Activated CD8-positive, alpha-beta memory T cell treated with anti-CD3 and anti-CD28 coated beads, Interleukin-2, amount 50 U/mL, for 24 hours (primary cell): ENCODE results near the gene ANKRD31.

Experiments used
- DNase-seq: peaks from one replicate; pipeline ENCODE4 v3.0.0-alpha.2; 2020; ENCODE audit errors: extremely low read depth

The ANKRD31 gene

DNA sequence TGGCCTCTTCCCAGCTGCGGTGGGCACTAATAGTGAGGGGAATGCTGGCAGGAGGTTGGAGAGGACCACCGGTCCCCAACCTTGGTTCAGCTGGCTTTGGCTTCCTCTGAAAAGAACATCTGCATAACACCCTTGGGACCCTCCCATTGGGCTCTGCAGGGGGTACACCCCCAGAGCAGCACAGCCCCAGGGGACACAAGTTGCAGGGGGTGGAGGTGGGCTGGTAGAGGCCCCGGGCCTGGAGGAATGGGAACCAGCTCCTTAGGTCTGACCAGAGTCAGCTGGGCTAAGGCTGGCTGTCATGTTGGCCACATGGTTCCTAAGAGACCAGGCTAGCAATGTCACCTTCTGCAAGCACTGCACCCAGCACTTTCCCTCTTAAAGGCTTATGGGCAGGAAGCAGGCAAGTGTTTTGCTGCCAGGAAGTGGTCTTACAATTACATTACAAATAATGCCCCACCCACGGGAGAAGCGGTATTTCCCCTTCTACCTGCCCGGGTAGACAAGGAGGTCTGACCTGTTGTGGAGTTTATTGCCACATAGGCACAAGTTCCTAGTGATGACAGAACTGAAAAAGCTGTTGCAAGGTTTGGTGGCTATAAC, 202.4 kb downstream of the ANKRD31 start:
- DNase-seq, result no peak

DNA sequence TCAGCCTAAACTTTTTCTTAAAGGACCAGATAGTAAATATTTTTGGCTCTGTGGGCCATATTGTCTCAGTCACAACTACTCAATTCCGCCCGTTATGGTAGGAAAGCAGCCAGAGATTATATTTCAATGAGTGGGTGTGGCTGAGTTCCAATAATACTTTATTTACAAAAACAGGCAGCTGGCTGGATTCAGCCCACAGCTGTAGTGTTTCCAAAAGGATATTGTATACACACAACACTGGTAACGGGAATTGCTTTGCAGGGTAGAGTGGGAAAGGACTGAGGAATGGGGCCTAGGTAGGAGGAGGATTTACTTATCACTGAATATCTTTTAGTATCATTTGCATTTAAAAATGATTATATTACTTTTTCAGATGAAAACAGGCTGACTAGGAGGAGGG, 205.3 kb downstream of the ANKRD31 start:
- no peak for DNase-seq

- DNase-seq, result no peak
Measured at GRCh38 chr5:75028090-75028489, 208.6 kb downstream of the ANKRD31 start.

DNA sequence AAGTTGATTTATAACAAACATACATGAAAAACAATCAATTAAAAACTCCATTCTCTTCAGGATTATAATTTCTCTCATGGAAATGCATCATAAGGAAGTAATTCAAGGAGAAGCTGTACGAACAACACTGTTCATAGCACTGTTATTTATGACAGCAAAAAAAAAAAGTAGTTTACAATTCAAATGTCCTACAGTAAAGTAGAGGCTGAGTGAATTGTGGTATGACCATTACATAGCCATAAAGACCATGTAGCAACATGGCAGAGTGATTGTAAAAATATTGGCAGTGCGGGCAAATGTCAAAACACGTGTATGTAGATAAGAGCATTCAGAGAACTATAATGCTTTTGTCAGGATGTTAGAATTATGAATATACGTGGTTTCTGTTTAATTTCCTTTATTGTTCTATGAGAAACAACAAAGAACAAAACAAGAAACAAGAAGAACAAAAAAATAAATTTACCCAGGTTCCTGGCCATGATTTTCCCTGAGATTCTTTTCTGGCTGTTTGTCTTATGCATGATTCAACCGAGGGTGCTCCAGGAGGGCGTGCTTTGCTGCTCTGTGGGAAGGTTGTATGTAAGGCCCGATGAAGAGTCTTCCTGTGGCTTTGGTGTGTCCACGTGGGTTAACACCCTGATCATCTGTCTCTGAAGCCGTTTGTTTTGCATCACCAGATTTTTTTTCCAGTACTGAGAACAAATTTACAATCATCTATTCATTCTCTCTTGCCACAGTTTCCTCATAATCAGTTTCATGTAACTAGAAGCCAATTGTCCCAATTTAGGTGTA, 213.1 kb downstream of the ANKRD31 start:
- DNase-seq, result no peak

DNA sequence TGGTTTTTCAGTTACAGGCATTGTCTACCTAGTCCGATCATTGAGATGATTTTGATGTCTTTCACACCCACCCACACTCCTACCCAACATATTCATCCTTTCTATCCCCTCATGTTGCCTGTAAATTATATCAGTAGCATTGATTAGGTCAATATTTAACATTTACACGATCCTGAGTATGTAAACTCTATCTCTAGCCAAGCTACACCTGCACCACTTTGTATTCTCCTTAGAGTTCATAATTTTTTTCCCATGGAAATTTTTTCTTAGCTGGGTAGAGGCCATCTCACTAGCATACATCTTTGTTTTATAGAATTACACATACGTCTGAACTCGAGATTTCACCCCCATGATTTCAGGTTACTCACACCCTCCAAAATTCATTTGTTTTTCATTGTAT, 214.9 kb downstream of the ANKRD31 start:
- no peak for DNase-seq

DNA sequence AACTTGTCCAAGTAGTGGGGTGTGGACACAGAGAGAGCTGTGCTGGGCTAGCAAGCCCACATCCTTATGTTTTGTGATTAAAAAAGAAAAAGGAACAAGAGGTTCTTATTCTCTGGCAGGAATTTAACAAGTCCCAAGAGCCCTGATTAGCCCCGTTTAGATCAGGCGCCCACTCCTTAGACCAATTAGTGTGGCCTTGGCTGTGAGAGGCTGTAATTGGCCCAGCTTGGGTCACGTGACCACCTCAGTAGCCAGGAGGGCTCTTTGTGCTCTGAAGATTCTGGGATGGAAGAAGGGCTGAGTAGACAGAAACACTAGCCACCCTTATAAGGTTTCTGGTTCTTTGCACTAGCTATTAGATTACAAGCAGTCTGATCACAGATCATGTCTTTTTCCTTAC, 215.5 kb downstream of the ANKRD31 start:
- no peak for DNase-seq

GRCh38 chr5:75020016-75020656, 216.5 kb downstream of the ANKRD31 start:
- no peak for DNase-seq

DNA sequence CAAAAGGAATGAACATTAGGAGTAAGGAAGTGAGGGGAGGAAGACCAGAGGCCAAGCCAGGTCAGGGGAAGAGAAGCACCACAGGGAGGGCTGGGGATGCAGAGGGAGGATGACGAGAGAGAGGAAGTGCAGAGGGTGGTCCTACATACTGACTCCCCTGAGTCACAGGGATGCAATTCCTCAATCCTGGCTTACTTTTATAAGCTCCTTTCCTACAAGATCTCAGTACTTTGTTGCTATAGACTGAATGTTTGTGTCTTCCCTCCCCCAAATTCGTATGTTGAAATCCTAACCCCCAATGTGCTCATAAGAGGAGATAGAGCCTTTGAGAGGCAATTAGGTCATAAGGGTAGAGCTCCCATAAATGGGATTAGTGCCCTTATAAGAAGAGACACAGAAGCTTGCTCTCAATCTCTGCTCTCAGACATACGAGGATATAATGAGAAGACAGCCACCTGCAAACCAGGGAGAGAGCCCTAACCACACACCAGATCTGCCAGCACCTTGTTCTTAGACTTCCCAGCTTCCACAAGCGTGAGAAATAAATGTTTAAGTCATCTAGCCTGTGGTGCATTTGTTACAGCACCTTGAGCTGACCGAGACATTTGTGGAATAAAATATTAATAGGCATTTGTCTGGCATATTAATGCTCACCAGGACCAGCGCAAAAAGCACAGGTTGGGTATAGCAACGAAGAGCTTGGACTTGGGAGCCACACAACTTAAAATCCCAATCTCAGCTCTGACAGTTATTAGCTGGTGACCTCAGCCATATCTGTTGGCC, 217.7 kb downstream of the ANKRD31 start:
- no peak for DNase-seq
